Hindlimb muscle (tissue), 1 donor: ENCODE results near the gene C11orf86. TPM values are rescaled to one million over a fixed set of nuclear protein-coding genes. Genes with fewer than 3 reads are reported as not detected.

Experiments used
- polyA plus RNA-seq: library from polyadenylated mRNA; unstranded; fragments of 120-200 nt; gene quantifications from one replicate; pipeline ENCODE4 v1.2.1, GENCODE V29; 2013; ENCODE audit not compliant: insufficient read length

Gene C11orf86
- polyA plus RNA-seq, 1 donor: not detected

Other genes starting within 250 kb of the C11orf86 start
- 24.3 TPM for gene SPTBN2, start 246.1 kb upstream of the C11orf86 start, polyA plus RNA-seq
- 18.0 TPM for gene RCE1, start 131.9 kb upstream of the C11orf86 start, polyA plus RNA-seq
- 40.3 TPM for gene LRFN4, start 118.2 kb upstream of the C11orf86 start, polyA plus RNA-seq
- 25.4 TPM for gene PC, start 16.9 kb upstream of the C11orf86 start, polyA plus RNA-seq
- 0.18 TPM for gene SYT12, start 47.8 kb downstream of the C11orf86 start, polyA plus RNA-seq
- 13.7 TPM for gene RHOD, start 81.5 kb downstream of the C11orf86 start, polyA plus RNA-seq
- 64.1 TPM for gene KDM2A, start 144.0 kb downstream of the C11orf86 start, polyA plus RNA-seq